A549 (cell line): ENCODE measurements around the gene SLCO4C1. TPM values are rescaled to one million over a fixed set of nuclear protein-coding genes. Genes with fewer than 3 reads are reported as not detected.
A peak's percentile ranks its signal among the peaks of the same experiment; 100 is the strongest.

ENCODE experiments used
- ATAC-seq, 2 experiments: fragments of 200-7000 bp in 1 of 2; fragments of >200 bp in 1 of 2; cut with Nextera tagmentation in 1 of 2; cut with Tn5 transposase in 1 of 2; 3 replicates each; pipeline versions ENCODE4 v1.8.0 to v1.9.1; 2018 to 2020; ENCODE audit warnings: mild to moderate bottlenecking in 1 of 2, moderate library complexity in 1 of 2
- CTCF ChIA-PET: fragments of 300-600 bp; sonication (Branson Sonifier 250); formaldehyde crosslinking; extraction: SDS; loops from one replicate; lab custom pipeline; 2021; ENCODE audit warnings: antibody characterized with exemption, inconsistent platforms; lab: Yijun Ruan, JAX
- POLR2A ChIA-PET: fragments of 350-600 bp; formaldehyde crosslinking; extraction: SDS; loops from one replicate; lab custom pipeline; 2021; ENCODE audit warnings: antibody characterized with exemption, inconsistent platforms; lab: Yijun Ruan, JAX
- DNase-seq, 2 experiments: peaks; one replicate each; pipeline versions ENCODE4 v3.0.0 to v3.0.0-alpha.2; 2011 to 2016; ENCODE audit warnings: low read depth in 1 of 2, low spot score in 1 of 2
- FAIRE-seq: peaks from 2 replicates; lab custom pipeline; 2011; peaks lifted over from hg19 to GRCh38; lab: Jason Lieb, UNC
- H3K27ac ChIP-seq, 2 experiments: fragments of >200 bp; sonication (Bioruptor Twin); formaldehyde crosslinking; 3 replicates each; pipeline ENCODE4 v1.5.1; 2016 to 2017
- H3K4me1 ChIP-seq: fragments of >200 bp; sonication (Bioruptor Twin); formaldehyde crosslinking; 3 replicates; pipeline ENCODE4 v1.6.1; 2016
- H3K4me2 ChIP-seq: fragments of >200 bp; sonication (Bioruptor Twin); formaldehyde crosslinking; 3 replicates; pipeline ENCODE4 v1.6.1; 2016
- H3K4me3 ChIP-seq: fragments of >200 bp; sonication (Bioruptor Twin); formaldehyde crosslinking; 3 replicates; pipeline ENCODE4 v1.5.1; 2016
- H3K9me3 ChIP-seq: fragments of >200 bp; sonication (Bioruptor Twin); formaldehyde crosslinking; 3 replicates; pipeline ENCODE4 v1.6.1; 2016
- CBX2 ChIP-seq: fragments of 200-600 bp; sonication (generic); IDR thresholded peaks from 2 replicates; pipeline ENCODE4 v1.6.1; 2016; ENCODE audit warnings: low read depth, mild to moderate bottlenecking, borderline replicate concordance
- EHMT2 ChIP-seq: fragments of 200-600 bp; sonication (generic); IDR thresholded peaks from 2 replicates; pipeline ENCODE4 v1.6.1; 2016; ENCODE audit warnings: antibody characterized with exemption, low read depth, mild to moderate bottlenecking, moderate library complexity
- ELK1 ChIP-seq: fragments of 150-350 bp; IDR thresholded peaks from 2 replicates; pipeline ENCODE4 v1.6.1; 2014; ENCODE audit warnings: low read depth, mild to moderate bottlenecking, low read length
- EP300 ChIP-seq, 2 experiments: fragments of >200 bp; sonication (Bioruptor Twin); formaldehyde crosslinking; IDR thresholded peaks; 2 replicates in 1 of 2; 3 replicates in 1 of 2; pipeline ENCODE4 v1.6.1; 2016 to 2017
- FOXS1 ChIP-seq: fragments of 250-450 bp; sonication (Bioruptor Pico); IDR thresholded peaks from 2 replicates; pipeline ENCODE4 v1.5.0; 2020; ENCODE audit warnings: mild to moderate bottlenecking, moderate library complexity
- HDAC2 ChIP-seq: fragments of 200-600 bp; sonication (generic); IDR thresholded peaks from 2 replicates; pipeline ENCODE4 v1.6.1; 2016
- HOXA7 ChIP-seq: fragments of 250-450 bp; sonication (Bioruptor Pico); IDR thresholded peaks from 2 replicates; pipeline ENCODE4 v1.5.0; 2020; ENCODE audit warnings: mild to moderate bottlenecking, moderate library complexity
- HOXB13 ChIP-seq: fragments of 250-450 bp; sonication (Bioruptor Pico); IDR thresholded peaks from 2 replicates; pipeline ENCODE4 v1.5.0; 2020; ENCODE audit warnings: low read depth, mild to moderate bottlenecking, moderate library complexity
- KDM1A ChIP-seq: fragments of 200-600 bp; sonication (generic); IDR thresholded peaks from 2 replicates; pipeline ENCODE4 v1.6.1; 2016; ENCODE audit warnings: low read depth, mild to moderate bottlenecking
- MAFK ChIP-seq: fragments of 450-650 bp; IDR thresholded peaks from 2 replicates; pipeline ENCODE4 v1.6.1; 2014; ENCODE audit not compliant: partially characterized antibody
- NFE2L2 ChIP-seq: fragments of 150-350 bp; conservative IDR thresholded peaks from 2 replicates; pipeline ENCODE4 v1.6.1; 2014; ENCODE audit warnings: low read length
- NR3C1 ChIP-seq: fragments of >200 bp; sonication (Bioruptor Twin); formaldehyde crosslinking; IDR thresholded peaks from 3 replicates; pipeline ENCODE4 v1.6.1; 2017
- RAD21 ChIP-seq, 2 experiments: fragments of >200 bp in 1 of 2; sonication (Bioruptor Twin) in 1 of 2; formaldehyde crosslinking in 1 of 2; IDR thresholded peaks in 1 of 2; conservative IDR thresholded peaks in 1 of 2; 2 replicates in 1 of 2; 3 replicates in 1 of 2; pipeline ENCODE4 v1.6.1; 2012 to 2018; ENCODE audit warnings: inconsistent platforms in 1 of 2
- RFX5 ChIP-seq: fragments of 450-650 bp; IDR thresholded peaks from 2 replicates; pipeline ENCODE4 v1.7.1; 2014; ENCODE audit warnings: antibody characterized with exemption, mild to moderate bottlenecking, moderate library complexity
- ZNF302 ChIP-seq: fragments of 250-450 bp; sonication (Bioruptor Pico); IDR thresholded peaks from 2 replicates; pipeline ENCODE4 v1.9.0; 2021; ENCODE audit warnings: inconsistent platforms, mild to moderate bottlenecking, moderate library complexity
- WGBS: methylation state at CpG from one replicate; pipeline ENCODE4 v1.1.6; 2017; ENCODE audit errors: missing lambda C conversion rate; 5-methylcytosine and 5-hydroxymethylcytosine counted together
- polyA plus RNA-seq, 4 experiments: library from polyadenylated mRNA; depleted of rRNA in 3 of 4; stranded (reverse); fragments of >200 nt; fragmentation: RNase III in 1 of 4; extraction: RNeasy Plus Mini Kit Qiagen cat#74134 plus additional on column Dnase treatment in 1 of 4; gene quantifications; 2 replicates in 3 of 4; 3 replicates in 1 of 4; pipeline ENCODE4 v1.2.3, GENCODE V29; 2011 to 2017
- TF ChIP-seq, protein P1 (sequence below): fragments of >200 bp; sonication (Bioruptor Twin); formaldehyde crosslinking; IDR thresholded peaks from 3 replicates; pipeline ENCODE4 v1.6.1; 2016
- TF ChIP-seq, protein P2 (sequence below): fragments of >200 bp; sonication (Bioruptor Twin); formaldehyde crosslinking; IDR thresholded peaks from 3 replicates; pipeline ENCODE4 v1.5.1; 2016

Gene SLCO4C1
- polyA plus RNA-seq, 2 of the 4 experiments (the other 2 are of a cell fraction), result 0.06 to 0.10 TPM

- H3K4me1 ChIP-seq, result no peaks in the 10 kb centered on the region
- DNase-seq, result peak in 1 of 2 experiments; percentile 7
- ATAC-seq, result no peak
- no peaks in the 10 kb centered on the region for H3K9me3 ChIP-seq
- ChIA-PET CTCF (no interaction called here), POLR2A (no interaction called here)
- no peak for FAIRE-seq
- H3K4me3 ChIP-seq, result no peak overlapping the region
- no peak overlapping the region for H3K4me2 ChIP-seq
- no peak overlapping the region for H3K27ac ChIP-seq
- no peak for TF ChIP-seq FOXS1 (CRISPR knock-in tag)
- TF ChIP-seq, protein P1, sequence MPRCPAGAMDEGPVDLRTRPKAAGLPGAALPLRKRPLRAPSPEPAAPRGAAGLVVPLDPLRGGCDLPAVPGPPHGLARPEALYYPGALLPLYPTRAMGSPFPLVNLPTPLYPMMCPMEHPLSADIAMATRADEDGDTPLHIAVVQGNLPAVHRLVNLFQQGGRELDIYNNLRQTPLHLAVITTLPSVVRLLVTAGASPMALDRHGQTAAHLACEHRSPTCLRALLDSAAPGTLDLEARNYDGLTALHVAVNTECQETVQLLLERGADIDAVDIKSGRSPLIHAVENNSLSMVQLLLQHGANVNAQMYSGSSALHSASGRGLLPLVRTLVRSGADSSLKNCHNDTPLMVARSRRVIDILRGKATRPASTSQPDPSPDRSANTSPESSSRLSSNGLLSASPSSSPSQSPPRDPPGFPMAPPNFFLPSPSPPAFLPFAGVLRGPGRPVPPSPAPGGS, result no peak
- no peak for TF ChIP-seq EHMT2
- no peak for TF ChIP-seq HDAC2
- TF ChIP-seq NR3C1, result no peak
- no peak for TF ChIP-seq ZNF302 (CRISPR knock-in tag)
- no peak for TF ChIP-seq ELK1
- TF ChIP-seq, all 56 proteins: peak for 0
These were observed 73.3 kb downstream of the SLCO4C1 start for GRCh38 chr5:102222772-102223171.

GRCh38 chr5:102221949-102222348, 74.1 kb downstream of the SLCO4C1 start:
- Histone ChIP-seq H3K4me2 (no peak overlapping the region), H3K4me1 (no peaks in the 10 kb centered on the region), H3K9me3 (no peaks in the 10 kb centered on the region), H3K27ac (no peak overlapping the region), H3K4me3 (no peak overlapping the region)
- ATAC-seq (no peak), FAIRE-seq (no peak), DNase-seq (no peak)
- ChIA-PET POLR2A (no interaction called here), CTCF (interaction anchor here (0.7 kb wide), 1 partner anchor 1787 kb away, joined by 3 read pairs; no protein-coding TSS in a partner anchor)
- TF ChIP-seq CBX2, result no peak
- TF ChIP-seq EP300 (IDR thresholded peaks at IDR 0.05), result no peak
- TF ChIP-seq, protein P2, sequence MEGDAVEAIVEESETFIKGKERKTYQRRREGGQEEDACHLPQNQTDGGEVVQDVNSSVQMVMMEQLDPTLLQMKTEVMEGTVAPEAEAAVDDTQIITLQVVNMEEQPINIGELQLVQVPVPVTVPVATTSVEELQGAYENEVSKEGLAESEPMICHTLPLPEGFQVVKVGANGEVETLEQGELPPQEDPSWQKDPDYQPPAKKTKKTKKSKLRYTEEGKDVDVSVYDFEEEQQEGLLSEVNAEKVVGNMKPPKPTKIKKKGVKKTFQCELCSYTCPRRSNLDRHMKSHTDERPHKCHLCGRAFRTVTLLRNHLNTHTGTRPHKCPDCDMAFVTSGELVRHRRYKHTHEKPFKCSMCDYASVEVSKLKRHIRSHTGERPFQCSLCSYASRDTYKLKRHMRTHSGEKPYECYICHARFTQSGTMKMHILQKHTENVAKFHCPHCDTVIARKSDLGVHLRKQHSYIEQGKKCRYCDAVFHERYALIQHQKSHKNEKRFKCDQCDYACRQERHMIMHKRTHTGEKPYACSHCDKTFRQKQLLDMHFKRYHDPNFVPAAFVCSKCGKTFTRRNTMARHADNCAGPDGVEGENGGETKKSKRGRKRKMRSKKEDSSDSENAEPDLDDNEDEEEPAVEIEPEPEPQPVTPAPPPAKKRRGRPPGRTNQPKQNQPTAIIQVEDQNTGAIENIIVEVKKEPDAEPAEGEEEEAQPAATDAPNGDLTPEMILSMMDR, result no peak
- TF ChIP-seq, protein P1, result no peak
- no peak for TF ChIP-seq KDM1A
- no peak for TF ChIP-seq HOXA7
- TF ChIP-seq HOXB13 (CRISPR knock-in tag), result no peak
- TF ChIP-seq RFX5, result no peak
- no peak for TF ChIP-seq NFE2L2
- WGBS, result 13% methylated on average over 1 of the region's 1 CpG

DNA sequence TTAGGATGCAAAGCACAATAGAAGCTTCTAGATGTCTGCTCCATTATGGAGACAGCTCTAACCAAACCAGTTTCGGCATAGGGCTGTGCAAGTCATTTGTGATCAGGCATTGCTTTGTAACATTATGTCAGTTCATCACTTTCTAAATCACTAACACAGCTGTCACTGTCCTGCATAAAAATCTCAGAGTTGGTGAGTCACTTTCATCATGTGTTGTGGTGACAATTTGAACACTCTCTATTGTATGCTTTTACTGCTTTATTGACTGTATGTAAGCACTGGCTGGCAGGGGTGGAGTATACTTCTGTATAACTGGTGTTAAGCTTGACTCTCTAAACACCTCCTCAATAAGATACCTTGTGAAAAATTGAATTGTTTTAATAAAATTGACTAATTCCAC, 77.9 kb downstream of the SLCO4C1 start:
- POLR2A ChIA-PET, result no interaction called here
- 21% methylated on average over 1 of the region's 1 CpG for WGBS
- TF ChIP-seq KDM1A (no peak), MAFK (peak; percentile 9), RAD21 (conservative IDR thresholded peaks at IDR 0.05 in 1 of 2, IDR thresholded peaks at IDR 0.05 in 1 of 2) (no peak)
- TF ChIP-seq, protein P2, result no peak
- TF ChIP-seq, all 56 proteins: peak for 1
- CTCF ChIA-PET, result no interaction called here
- no peak overlapping the region for H3K4me2 ChIP-seq
- H3K27ac ChIP-seq, result no peak overlapping the region
- no peaks in the 10 kb centered on the region for H3K4me1 ChIP-seq
- DNase-seq (no peak), FAIRE-seq (no peak), ATAC-seq (no peak)
- no peaks in the 10 kb centered on the region for H3K9me3 ChIP-seq
- no peak overlapping the region for H3K4me3 ChIP-seq
